ENCODE data around the gene RAB4B. TPM values are rescaled to one million over a fixed set of nuclear protein-coding genes. Genes with fewer than 3 reads are reported as not detected.
"Not testable (repeated sequence)": the region's sequence is repeated elsewhere in the genome, so short reads cannot be mapped to it uniquely, and the experiment has no call there.

Gene RAB4B
- total RNA-seq, 1 donor, result 13.4 TPM

DNA sequence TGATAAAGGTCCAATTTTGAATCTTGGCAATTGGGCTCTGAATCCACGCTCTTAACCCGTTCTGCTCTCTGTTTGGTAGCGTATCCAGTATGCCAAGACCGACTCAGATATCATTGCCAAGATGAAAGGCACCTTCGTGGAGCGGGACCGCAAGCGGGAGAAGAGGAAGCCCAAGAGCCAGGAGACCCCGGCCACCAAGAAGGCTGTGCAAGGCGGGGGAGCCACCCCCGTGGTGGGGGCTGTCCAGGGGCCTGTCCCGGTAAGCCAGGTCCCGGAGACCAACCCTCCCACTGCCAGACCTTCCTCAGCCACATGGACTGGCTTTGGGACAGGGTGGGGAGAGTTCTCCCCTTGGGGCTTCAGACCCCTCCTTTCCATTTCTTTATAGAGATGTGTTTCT, 18.7 kb upstream of the RAB4B start:
- TF ChIP-seq, protein P1, sequence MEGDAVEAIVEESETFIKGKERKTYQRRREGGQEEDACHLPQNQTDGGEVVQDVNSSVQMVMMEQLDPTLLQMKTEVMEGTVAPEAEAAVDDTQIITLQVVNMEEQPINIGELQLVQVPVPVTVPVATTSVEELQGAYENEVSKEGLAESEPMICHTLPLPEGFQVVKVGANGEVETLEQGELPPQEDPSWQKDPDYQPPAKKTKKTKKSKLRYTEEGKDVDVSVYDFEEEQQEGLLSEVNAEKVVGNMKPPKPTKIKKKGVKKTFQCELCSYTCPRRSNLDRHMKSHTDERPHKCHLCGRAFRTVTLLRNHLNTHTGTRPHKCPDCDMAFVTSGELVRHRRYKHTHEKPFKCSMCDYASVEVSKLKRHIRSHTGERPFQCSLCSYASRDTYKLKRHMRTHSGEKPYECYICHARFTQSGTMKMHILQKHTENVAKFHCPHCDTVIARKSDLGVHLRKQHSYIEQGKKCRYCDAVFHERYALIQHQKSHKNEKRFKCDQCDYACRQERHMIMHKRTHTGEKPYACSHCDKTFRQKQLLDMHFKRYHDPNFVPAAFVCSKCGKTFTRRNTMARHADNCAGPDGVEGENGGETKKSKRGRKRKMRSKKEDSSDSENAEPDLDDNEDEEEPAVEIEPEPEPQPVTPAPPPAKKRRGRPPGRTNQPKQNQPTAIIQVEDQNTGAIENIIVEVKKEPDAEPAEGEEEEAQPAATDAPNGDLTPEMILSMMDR (IDR thresholded peaks at IDR 0.05; ENCODE audit: insufficient read depth, low read depth, low read length), result no peak

DNA sequence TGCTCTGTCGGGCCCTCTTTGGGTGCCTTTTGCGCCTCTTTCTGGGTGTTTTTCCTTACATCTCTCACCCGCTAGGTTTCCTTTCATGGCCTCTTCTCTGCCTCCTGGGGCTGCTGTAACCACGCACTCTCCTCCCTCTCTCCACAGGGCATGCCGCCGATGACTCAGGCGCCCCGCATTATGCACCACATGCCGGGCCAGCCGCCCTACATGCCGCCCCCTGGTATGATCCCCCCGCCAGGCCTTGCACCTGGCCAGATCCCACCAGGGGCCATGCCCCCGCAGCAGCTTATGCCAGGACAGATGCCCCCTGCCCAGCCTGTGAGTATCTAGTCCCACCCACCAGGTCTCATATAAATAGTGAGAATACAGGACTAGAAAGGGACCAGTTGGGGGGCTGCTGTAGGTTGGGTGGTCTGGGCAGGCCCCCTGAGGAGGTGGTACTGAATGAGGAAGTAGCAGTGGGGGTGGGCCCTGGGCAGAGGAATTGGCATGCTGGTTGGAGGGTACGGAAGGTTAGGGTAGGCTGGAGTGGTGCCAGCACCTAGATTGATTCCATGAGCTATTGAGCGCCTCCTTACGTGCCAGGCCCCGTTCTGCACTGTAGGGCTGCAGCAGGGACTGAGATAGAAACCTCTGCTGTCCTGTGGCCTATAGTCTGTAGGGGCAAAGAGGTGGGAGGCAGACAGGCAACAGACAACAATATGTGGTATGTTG, 15.1 kb upstream of the RAB4B start:
- DNase-seq (ENCODE audit: low read depth), result no peak
- TF ChIP-seq, protein P1 (IDR thresholded peaks at IDR 0.05; ENCODE audit: insufficient read depth, low read depth, low read length), result no peak

More for the DNA sequence above, 18.7 kb upstream of the RAB4B start:
- DNase-seq (ENCODE audit: low read depth), result no peak
- no peak overlapping the region for H3K4me3 ChIP-seq (ENCODE audit: low read depth, low read length)

DNA sequence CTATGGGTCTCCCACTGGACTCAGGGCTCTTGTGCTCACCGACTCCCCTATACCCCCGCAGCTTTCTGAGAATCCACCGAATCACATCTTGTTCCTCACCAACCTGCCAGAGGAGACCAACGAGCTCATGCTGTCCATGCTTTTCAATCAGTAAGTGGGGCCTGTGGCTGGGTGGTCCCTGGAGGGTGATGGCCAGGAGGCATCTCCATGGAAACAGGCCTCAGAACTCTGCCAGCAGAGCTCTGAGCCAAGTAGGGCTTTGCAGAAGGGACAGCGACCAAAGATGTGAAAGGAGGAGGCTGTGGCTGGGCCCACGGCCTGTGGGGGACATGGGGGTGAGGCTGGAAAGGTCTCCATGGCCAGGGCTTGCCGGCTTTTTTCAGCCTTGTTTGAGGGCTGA, 14.5 kb upstream of the RAB4B start:
- TF ChIP-seq, protein P1 (IDR thresholded peaks at IDR 0.05; ENCODE audit: insufficient read depth, low read depth, low read length), result no peak
- no peak for DNase-seq (ENCODE audit: low read depth)
- H3K4me3 ChIP-seq (ENCODE audit: low read depth, low read length), result no peak overlapping the region

More for the DNA sequence above, 15.1 kb upstream of the RAB4B start:
- no peak overlapping the region for H3K4me3 ChIP-seq (ENCODE audit: low read depth, low read length)

DNA sequence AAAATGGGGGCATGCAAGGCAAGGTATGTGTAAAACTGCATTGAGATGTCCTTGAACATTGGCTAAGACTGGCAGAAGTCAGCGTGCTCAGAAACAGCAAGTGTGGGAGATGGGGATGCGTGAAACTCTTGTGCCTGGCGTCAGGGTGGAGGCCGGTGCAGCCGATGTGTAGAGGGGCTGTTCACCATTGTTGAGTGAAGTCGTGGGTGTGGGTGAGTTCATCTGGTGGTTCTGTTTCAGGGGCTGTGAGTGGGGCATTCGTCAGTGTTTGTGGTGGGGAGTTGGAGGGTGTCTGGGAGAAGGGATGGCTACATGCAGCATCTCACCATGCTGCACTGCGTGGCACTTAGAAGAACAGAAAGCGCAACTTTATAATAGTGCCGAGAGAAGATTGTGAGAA, 14.1 kb upstream of the RAB4B start:
- TF ChIP-seq, protein P1 (IDR thresholded peaks at IDR 0.05; ENCODE audit: insufficient read depth, low read depth, low read length), result no peak
- no peak for DNase-seq (ENCODE audit: low read depth)
- no peak overlapping the region for H3K4me3 ChIP-seq (ENCODE audit: low read depth, low read length)

DNA sequence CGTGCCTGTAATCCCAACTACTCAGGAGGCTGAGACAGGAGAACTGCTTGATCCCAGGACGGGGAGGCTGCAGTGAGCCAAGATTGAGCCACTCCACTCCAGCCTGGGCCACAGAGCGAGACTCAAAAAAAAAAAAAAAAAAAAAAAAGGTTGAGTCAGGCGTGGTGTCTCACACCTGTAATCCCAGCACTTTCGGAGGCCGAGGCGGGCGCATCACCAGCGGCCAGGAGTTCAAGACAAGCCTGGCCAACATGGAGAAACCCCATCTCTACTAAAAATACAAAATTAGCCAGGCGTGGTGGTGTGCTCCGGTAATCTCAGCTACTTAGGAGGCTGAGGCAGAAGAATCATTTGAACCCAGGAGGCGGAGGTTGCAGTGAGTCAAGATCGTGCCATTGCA, 11.7 kb upstream of the RAB4B start:
- H3K4me3 ChIP-seq (ENCODE audit: low read depth, low read length); DNase-seq (ENCODE audit: low read depth): not testable (repeated sequence)

DNA sequence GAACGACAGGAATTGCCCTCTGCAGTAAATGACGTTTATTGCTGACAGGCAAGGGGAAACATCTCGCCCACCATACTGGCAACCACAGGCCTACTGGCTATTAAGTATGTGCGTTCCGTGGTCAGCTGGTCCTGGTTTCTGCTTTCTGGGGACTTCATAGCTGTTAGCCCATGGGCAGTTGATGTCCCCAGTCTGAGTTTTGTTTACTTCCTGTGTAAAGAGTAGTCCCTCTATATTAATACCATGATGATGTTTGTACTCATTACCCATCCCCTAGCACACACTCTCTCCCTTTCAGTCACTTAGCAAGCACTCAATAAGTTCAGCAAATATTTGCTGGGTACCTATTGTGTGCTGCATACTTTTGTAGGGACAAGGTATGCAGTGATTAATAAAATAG, 9.2 kb upstream of the RAB4B start:
- no peak overlapping the region for H3K4me3 ChIP-seq (ENCODE audit: low read depth, low read length)
- DNase-seq (ENCODE audit: low read depth), result no peak
- TF ChIP-seq, protein P1 (IDR thresholded peaks at IDR 0.05; ENCODE audit: insufficient read depth, low read depth, low read length), result no peak

DNA sequence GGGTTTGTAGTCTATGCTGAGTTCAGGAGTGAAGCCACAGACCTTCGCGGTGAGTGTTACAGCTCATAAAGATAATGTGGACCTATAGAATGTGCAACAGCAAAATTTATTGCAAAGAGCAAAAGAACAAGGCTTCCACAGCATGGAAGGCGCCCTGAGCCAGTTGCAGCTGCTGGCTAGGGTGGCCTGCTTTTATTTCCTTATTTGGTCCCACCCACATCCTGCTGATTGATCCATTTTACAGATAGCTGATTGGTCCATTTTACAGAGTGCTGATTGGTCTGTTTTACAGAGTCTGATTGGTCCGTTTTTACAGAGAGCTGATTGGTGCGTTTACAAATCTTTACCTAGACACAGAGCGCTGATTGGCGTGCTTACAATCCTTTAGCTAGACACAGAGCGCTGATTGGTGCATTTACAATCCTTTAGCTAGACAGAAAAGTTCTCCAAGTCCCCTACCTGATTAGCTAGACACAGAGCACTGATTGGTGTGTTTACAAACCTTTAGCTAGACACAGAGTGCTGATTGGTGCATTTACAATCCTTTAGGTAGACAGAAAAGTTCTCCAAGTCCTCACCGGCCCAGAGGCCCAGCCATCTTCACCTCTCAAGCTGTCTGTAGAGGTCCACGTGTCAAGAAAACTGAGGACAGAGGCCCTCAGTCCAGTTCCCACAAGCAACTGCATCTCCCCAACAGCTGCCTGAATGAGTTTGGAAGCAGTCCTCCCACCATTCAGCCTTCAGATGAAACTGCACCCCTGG, 6.8 kb upstream of the RAB4B start:
- H3K4me3 ChIP-seq (ENCODE audit: low read depth, low read length), result not testable (repeated sequence)
- peak; percentile 66 for DNase-seq (ENCODE audit: low read depth)
